GM12872 (cell line): Measurements from ENCODE around the gene EFNA4.

Source experiments
- TF ChIP-seq, protein P1 (sequence below): IDR thresholded peaks from 3 replicates; pipeline ENCODE4 v1.5.1; 2011; ENCODE audit warnings: low read depth, mild to moderate bottlenecking, low read length, moderate library complexity; ENCODE audit not compliant: insufficient read depth

Gene EFNA4

DNA sequence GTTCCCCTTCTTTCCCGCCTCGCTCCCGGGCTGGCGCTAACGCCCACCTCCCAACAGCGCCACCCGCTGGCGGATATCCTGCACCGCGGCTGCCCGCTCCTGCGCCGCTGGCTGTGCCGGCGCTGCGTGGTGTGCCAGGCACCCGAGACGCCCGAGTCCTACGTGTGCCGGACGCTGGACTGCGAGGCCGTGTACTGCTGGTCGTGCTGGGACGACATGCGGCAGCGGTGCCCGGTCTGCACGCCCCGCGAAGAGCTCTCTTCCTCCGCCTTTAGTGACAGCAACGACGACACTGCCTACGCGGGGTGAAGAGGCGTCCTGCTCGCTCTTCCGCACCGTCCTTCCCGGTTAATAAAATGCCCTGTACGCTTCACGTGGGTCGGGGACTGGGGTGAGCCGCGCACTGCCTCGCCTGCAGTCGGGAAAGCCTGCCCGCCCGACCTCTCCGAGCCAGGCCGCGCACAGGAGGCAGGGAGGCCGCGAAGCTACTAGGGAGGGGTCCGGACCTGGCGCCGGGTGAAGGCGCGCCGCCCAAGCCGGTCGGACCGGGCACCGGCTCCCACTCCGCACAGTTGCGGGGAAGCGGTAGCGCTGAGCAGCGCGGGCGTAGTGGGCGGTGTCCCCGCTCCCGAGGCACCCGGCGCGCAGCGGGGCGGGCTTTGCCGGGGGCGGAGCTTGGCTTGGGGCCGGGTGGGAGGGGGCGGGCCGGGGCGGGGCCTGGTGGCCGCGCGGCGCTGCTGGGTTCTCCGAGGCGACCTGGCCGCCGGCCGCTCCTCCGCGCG, 12.8 kb upstream of the EFNA4 start, which contains the start of gene ADAM15:
ADAM15 (plus strand) TSS at position 757 of the 782 bp plus-strand sequence. CDS start 71 bp downstream, outside the sequence.
- TF ChIP-seq, protein P1, sequence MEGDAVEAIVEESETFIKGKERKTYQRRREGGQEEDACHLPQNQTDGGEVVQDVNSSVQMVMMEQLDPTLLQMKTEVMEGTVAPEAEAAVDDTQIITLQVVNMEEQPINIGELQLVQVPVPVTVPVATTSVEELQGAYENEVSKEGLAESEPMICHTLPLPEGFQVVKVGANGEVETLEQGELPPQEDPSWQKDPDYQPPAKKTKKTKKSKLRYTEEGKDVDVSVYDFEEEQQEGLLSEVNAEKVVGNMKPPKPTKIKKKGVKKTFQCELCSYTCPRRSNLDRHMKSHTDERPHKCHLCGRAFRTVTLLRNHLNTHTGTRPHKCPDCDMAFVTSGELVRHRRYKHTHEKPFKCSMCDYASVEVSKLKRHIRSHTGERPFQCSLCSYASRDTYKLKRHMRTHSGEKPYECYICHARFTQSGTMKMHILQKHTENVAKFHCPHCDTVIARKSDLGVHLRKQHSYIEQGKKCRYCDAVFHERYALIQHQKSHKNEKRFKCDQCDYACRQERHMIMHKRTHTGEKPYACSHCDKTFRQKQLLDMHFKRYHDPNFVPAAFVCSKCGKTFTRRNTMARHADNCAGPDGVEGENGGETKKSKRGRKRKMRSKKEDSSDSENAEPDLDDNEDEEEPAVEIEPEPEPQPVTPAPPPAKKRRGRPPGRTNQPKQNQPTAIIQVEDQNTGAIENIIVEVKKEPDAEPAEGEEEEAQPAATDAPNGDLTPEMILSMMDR: peak; percentile 96

DNA sequence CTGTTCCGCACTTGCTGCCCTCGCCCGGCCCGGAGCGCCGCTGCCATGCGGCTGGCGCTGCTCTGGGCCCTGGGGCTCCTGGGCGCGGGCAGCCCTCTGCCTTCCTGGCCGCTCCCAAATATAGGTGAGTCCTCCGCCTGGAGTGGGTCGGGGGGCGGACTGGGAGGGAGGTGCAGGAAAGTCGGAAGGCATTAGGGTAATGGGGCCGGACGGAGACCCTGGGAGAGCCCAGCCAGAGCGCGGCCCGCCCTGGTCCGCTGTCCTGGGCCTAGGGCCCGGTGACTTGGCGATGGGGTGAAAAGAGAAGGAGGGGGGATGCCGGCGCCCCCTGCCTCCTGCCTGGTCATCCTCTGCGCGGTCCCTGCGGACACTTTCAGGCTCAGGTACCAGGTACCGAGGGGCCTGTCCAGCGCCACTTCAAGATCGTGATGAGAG, 12.2 kb upstream of the EFNA4 start:
- TF ChIP-seq, protein P1: no peak

DNA sequence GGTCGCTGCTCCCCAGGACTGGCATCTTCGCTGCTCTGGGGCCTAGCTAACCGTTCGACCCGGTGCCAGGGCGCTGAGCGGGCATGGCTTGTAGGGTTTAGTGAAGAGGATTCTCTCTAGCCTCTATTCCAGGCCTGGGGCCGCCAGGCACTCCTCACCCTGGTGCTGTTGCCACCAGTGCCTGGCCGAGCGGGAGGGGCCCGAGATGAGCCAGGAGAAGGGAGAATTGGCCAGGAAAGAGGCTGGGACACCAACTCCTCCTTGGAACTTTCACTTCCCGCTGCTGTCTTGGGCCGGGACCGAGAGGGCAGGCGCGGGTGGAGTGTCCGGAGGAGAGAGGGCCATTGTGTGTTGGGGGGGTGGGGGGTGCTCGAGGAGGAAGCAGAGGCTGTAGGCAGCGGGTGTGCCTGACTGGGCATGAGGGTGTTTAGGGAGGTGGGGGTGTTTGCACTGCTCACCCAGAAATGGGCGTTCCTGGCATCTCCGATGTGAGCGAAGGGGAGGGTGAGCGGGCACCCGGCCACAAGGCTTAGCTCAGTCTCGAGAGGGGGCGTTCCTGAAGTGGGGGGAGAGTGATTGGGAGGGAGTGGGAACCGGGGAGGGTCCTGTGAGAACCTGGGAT, 11.7 kb upstream of the EFNA4 start:
- TF ChIP-seq, protein P1: no peak

DNA sequence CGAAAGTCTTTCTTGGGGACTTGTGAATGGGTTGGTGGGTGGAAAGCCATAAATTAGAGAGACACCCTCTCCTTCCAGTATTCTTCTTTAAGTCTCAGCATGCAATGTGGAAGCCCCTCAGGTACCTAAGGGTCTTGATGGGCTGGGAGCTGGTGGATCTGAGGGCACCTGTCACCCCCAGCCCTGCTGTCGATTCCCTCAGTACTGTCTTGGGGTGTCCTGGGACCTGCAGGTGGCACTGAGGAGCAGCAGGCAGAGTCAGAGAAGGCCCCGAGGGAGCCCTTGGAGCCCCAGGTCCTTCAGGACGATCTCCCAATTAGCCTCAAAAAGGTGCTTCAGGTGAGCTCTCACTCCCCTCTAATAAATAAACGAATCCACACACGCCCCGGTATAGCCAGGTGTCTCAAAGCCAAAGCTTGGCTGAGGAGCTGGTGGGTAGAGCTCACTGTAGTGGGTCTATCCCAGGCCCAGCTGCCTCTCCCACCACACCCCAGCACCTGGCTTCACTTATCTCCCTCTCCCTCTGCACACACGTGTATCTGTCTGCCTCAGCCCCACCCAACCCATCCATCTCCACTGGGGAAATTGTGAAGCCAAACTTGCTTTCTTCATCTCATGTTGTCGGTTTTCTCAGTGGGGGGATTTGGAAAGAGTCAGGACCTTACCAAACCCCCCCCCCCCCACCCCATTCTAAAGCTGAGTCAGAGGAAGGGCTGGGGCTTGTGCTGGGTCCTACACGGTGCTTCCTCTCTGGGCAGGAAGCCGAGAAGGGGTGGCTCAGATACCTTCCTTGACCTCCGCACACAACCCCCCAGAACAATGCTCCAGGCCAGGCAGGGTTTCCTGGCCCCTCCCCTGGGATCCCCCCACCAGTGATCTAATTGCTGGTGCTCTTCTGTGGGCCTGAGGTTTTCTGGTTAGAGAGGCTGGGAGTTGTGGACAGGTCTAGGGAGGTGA, 10.8 kb upstream of the EFNA4 start:
- TF ChIP-seq, protein P1: peak; percentile 59

DNA sequence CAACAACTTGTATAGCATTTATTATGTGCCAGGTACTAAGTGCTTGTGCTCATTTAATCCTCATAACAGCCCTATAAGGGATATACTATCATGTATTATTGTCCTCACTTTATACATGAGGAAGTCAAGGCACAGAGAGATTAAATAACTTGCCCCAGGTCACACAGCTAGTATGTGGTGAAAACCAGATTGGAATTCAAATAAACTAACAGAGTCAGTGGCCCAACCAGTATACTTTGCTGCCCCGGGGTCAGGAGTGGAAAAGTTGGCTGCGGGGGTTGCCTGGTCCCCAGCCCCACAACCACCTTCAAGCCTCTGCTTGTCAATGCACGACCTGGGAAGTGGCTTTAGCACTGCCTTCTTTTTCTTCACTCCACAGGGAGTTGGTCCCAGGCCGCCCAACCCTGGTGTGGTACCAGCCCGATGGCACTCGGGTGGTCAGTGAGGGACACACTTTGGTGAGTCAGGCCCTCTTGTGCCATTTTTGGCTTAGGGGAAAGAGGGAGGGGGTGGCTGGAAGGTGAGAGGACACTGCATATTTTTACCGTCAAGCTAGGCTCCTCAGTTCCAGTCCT, 9.9 kb upstream of the EFNA4 start:
- TF ChIP-seq, protein P1: no peak

DNA sequence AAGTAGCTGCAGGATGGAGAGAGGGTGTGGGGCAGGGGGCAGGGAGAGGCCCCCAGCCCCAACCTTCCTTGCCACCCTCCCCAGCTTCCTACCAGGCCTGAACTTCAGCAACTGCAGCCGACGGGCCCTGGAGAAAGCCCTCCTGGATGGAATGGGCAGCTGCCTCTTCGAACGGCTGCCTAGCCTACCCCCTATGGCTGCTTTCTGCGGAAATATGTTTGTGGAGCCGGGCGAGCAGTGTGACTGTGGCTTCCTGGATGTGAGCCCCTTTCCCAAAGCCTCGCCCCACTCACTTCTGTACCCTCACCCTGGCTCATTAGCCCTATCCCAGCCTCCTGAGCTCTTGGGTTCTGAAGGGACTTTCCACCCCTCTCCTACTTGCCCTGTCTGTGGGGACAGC, 6.4 kb upstream of the EFNA4 start:
- TF ChIP-seq, protein P1: no peak
